Right kidney (tissue), 1 donor: ENCODE measurements around the gene CLCN7.
"Not testable (repeated sequence)": the region's sequence is repeated elsewhere in the genome, so short reads cannot be mapped to it uniquely, and the experiment has no call there.

Source experiments
- DNase-seq: peaks from one replicate; pipeline ENCODE4 v3.0.0-alpha.2; 2016

The CLCN7 gene

GRCh38 chr16:1488054-1488601 lies 13.3 kb upstream of the CLCN7 start:
- no peak for DNase-seq

GRCh38 chr16:1487395-1488053 lies 12.7 kb upstream of the CLCN7 start:
- no peak for DNase-seq

- no peak for DNase-seq
Measured at GRCh38 chr16:1486551-1487390, 11.9 kb upstream of the CLCN7 start.

GRCh38 chr16:1485847-1486496 lies 11.1 kb upstream of the CLCN7 start:
- DNase-seq, result no peak

DNA sequence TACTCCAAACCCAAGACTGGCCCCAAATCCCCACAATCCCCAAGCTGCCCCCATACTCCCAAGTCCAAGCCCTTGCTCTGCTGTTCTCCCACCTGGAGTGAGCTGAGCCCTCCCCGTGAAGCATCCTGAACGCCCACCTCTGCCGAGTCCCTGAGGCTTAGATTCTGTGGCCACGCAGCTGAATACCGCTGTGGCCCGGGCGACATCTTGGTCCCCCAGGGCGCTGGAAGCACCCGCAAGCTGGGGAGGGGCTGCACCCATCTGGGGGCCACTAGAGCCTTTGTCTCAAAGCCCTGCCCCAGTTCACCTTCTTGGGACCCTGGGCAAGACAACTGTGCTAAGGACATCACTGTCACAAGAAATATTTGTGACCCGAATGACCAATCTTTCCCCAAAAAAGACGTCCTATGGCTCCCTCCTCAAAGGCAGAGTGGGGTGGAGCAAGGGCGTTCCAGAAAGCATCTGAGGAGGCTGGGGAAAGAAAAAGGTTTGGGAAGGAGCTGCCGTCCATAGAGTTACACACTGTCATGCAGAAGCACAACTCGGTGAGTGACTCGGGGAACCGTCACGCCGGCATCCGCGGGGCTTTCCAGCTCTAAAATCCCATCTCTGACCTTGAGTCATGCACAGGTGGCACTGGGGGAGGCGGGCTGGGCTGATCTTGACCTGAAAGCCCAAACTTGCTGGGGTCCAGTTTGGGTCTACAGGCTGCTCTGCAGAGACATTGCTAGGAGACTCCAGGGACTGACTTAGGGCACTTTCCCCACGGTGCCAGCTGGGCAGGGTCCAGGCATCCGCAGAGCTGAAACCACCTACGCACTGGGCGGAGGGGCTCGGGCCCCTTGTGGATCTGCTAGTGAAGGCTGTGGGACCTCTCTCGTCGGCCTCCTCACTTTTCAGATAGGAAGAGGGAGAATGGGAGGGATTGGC lies 7.3 kb upstream of the CLCN7 start:
- DNase-seq, result no peak

- not testable (repeated sequence) for DNase-seq
Measured at GRCh38 chr16:1478937-1479336, 4.1 kb upstream of the CLCN7 start.

GRCh38 chr16:1477033-1477432 lies 2.2 kb upstream of the CLCN7 start:
- DNase-seq, result no peak

- no peak for DNase-seq
Measured at GRCh38 chr16:1475552-1476114, 805 bp upstream of the CLCN7 start.

- DNase-seq, result peak; percentile 23
Measured at GRCh38 chr16:1474082-1474795, 589 bp downstream of the CLCN7 start.

GRCh38 chr16:1472974-1473373 lies 1.9 kb downstream of the CLCN7 start:
- no peak for DNase-seq

GRCh38 chr16:1471569-1472194 lies 3.1 kb downstream of the CLCN7 start:
- no peak for DNase-seq

- no peak for DNase-seq
Measured at GRCh38 chr16:1470481-1471251, 4.2 kb downstream of the CLCN7 start.

DNA sequence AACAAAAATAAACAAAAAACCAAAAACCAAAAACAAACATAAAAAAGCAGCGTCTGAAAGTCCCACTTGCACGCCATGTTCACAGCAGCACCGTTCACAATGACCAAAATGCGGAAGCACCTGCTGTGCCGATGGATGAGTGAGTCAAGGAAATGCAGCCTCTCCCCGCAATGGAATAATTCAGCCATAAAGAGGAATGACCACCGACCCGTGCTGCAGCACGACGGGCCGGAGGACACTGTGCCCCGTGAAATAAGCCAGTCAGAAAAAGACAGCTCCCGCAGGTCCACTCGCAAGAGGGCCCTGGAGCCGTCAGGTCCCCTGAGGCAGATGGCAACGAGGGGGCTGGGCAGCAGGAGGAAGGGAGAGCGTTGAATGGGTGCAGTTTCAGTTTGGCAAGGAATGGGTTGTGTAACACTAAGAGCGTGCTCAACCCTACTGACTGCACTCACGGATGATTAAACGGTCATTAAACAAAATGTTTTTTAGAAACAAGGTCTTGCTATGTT lies 5.1 kb downstream of the CLCN7 start:
- DNase-seq, result no peak

- not testable (repeated sequence) for DNase-seq
Measured at GRCh38 chr16:1469141-1469540, 5.7 kb downstream of the CLCN7 start.

DNA sequence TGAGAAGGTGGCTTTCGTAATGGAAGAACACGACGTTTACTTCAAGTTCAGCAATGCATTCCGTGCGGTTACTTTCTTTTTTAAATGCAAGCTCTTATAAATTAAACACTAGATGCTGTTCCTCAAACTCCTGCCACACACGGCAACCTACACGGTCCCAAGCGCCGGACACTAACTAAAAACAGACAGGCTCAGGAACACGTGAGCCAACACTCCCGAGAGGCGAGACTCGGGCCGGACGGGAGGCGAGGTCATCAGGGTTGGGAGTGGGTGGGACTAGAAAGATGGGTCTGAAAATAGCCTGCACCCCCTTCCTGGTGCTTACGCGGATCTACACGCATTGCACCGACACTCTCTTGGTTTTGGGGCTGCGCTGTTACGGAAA lies 6.4 kb downstream of the CLCN7 start:
- no peak for DNase-seq

GRCh38 chr16:1466968-1467521 lies 7.8 kb downstream of the CLCN7 start:
- DNase-seq, result no peak

DNA sequence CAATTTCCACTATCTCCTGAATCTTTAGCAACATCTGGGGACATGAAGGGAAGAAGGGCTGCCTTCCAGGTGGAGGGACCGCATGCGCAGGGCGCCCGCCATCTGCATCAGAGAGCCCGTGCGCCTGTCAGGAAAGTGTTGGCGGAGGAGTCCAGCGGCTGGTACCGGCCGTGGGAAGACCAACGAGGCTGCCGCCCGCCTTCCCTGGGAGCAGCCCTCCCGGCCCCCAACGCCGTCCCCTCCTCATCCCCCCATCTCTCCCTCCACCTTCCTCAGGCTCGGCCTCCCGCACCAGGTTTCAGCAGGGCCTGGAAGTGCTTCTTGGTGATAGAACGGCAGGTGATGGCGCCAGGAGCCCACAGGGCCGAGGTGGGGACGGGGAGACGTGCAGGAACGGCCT lies 8.8 kb downstream of the CLCN7 start:
- DNase-seq, result no peak

GRCh38 chr16:1465567-1465915 lies 9.3 kb downstream of the CLCN7 start:
- no peak for DNase-seq

DNA sequence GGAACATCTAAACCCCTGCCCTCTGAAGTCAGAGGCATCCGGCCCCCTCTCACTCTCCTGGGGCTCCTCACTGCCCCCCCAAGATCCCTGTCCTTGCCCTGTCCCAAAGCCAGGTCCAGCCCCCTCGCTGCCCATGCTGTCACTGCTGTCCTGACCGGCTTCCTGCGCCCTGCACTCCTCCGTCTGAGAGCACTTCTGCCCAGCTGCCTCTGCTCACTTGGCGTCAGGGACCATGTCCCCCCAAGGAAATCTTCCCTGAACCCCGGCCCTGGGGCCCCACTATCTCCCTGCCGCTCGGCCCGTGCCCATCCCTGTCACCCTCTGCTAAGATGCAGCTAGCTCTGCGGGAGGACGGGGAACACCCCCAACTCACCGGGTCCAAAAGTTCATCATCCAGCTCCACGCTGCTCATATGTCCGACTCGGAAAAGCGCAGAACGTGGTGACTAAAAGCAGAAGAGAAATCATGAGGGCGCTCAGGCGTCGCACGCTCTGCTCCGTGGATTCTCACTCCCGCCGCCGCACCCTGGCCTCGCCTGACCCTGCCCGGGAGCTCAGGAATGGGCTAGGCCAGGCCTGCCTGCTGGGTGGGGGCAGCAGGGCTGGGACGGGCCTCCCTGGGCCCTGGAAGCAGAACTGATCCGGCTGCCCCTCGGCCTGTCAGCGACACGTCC lies 9.8 kb downstream of the CLCN7 start:
- DNase-seq, result no peak
